Retinal pigment epithelial cell (primary cell): Measurements from ENCODE around the gene OR10H3.
"Not testable (repeated sequence)": the region's sequence is repeated elsewhere in the genome, so short reads cannot be mapped to it uniquely, and the experiment has no call there.

Source experiments
- DNase-seq: peaks from one replicate; pipeline ENCODE4 v3.0.0-alpha.2; 2010; ENCODE audit warnings: low read depth
- H3K4me3 ChIP-seq: 2 replicates; pipeline ENCODE4 v1.5.1; 2011; ENCODE audit warnings: mild to moderate bottlenecking, low read length, control low read depth, moderate library complexity
- CTCF ChIP-seq: conservative IDR thresholded peaks from 2 replicates; pipeline ENCODE4 v1.5.1; 2011; ENCODE audit warnings: low read depth, low read length, control low read depth, inconsistent platforms

The OR10H3 gene

GRCh38 chr19:15740785-15741184, 3.0 kb downstream of the OR10H3 start:
- TF ChIP-seq CTCF: no peak
- no peak overlapping the region for H3K4me3 ChIP-seq
- DNase-seq: no peak

GRCh38 chr19:15748239-15748638, 10.5 kb downstream of the OR10H3 start:
- no peak for TF ChIP-seq CTCF

GRCh38 chr19:15758379-15758778, 20.6 kb downstream of the OR10H3 start:
- no peak for TF ChIP-seq CTCF
- no peak for DNase-seq
- H3K4me3 ChIP-seq: no peak overlapping the region

More at GRCh38 chr19:15748239-15748638, 10.5 kb downstream of the OR10H3 start:
- DNase-seq: no peak
- H3K4me3 ChIP-seq: no peak overlapping the region

GRCh38 chr19:15759962-15760565, 22.3 kb downstream of the OR10H3 start:
- H3K4me3 ChIP-seq: no peak overlapping the region
- TF ChIP-seq CTCF: no peak
- no peak for DNase-seq

GRCh38 chr19:15769586-15769985, 31.8 kb downstream of the OR10H3 start:
- TF ChIP-seq CTCF: no peak
- no peak for DNase-seq
- H3K4me3 ChIP-seq: no peak overlapping the region

- not testable (repeated sequence) for DNase-seq, H3K4me3 ChIP-seq
Observed at GRCh38 chr19:15774159-15774558, 36.4 kb downstream of the OR10H3 start.

GRCh38 chr19:15775249-15775648, 37.5 kb downstream of the OR10H3 start:
- H3K4me3 ChIP-seq: no peak overlapping the region
- TF ChIP-seq CTCF: no peak
- DNase-seq: no peak
